GM12878 (cell line): ENCODE data around the gene ZNF827. TPM values are rescaled to one million over a fixed set of nuclear protein-coding genes. Genes with fewer than 3 reads are reported as not detected.
A peak's percentile ranks its signal among the peaks of the same experiment; 100 is the strongest.

Source experiments
- BCL11A ChIP-seq: IDR thresholded peaks from 2 replicates; pipeline ENCODE4 v1.6.1; 2011; ENCODE audit warnings: low read depth, low read length
- BHLHE40 ChIP-seq, 2 experiments: fragments of 450-650 bp in 1 of 2; IDR thresholded peaks; 2 replicates each; pipeline ENCODE4 v1.6.1; 2011 to 2017; ENCODE audit warnings: low read depth in 2 of 2, borderline replicate concordance in 1 of 2, improper control_type of control experiment in 1 of 2, low read length in 1 of 2, mild to moderate bottlenecking in 1 of 2
- CBX3 ChIP-seq: fragments of 200-600 bp; sonication (generic); IDR thresholded peaks from 2 replicates; pipeline ENCODE4 v1.6.1; 2016; ENCODE audit warnings: low read depth, borderline replicate concordance
- CEBPB ChIP-seq, 2 experiments: fragments of 150-350 bp in 1 of 2; IDR thresholded peaks; 2 replicates each; pipeline ENCODE4 v1.6.1; 2012 to 2014; ENCODE audit warnings: low read depth in 2 of 2, low read length in 2 of 2, borderline replicate concordance in 1 of 2, inconsistent platforms in 1 of 2
- CHD1 ChIP-seq: IDR thresholded peaks from 2 replicates; pipeline ENCODE4 v1.6.1; 2012; ENCODE audit warnings: low read depth, low read length, improper control_type of control experiment
- CREM ChIP-seq: IDR thresholded peaks from 2 replicates; pipeline ENCODE4 v1.6.1; 2014; ENCODE audit warnings: antibody characterized with exemption, low read depth
- EGR1 ChIP-seq, 2 experiments: IDR thresholded peaks; 1 replicate in 1 of 2; 2 replicates in 1 of 2; pipeline ENCODE4 v1.6.1; 2011 to 2012; ENCODE audit warnings: low read depth in 2 of 2, low read length in 2 of 2, borderline replicate concordance in 1 of 2, mild to moderate bottlenecking in 1 of 2, moderate library complexity in 1 of 2
- ESRRA ChIP-seq: IDR thresholded peaks from 2 replicates; pipeline ENCODE4 v1.6.1; 2012; ENCODE audit warnings: mild to moderate bottlenecking, low read length, improper control_type of control experiment
- FOXM1 ChIP-seq: IDR thresholded peaks from 2 replicates; pipeline ENCODE4 v1.6.1; 2012; ENCODE audit warnings: low read depth, mild to moderate bottlenecking, inconsistent platforms, low read length, moderate library complexity
- IKZF1 ChIP-seq: fragments of 450-650 bp; conservative IDR thresholded peaks from 2 replicates; pipeline ENCODE4 v1.6.1; 2017; ENCODE audit warnings: antibody characterized with exemption, mild to moderate bottlenecking
- IRF4 ChIP-seq: IDR thresholded peaks from 2 replicates; pipeline ENCODE4 v1.6.1; 2011; ENCODE audit warnings: low read depth, low read length
- MTA2 ChIP-seq: fragments of 450-650 bp; IDR thresholded peaks from 2 replicates; pipeline ENCODE4 v1.6.1; 2016; ENCODE audit warnings: low read depth, mild to moderate bottlenecking, moderate library complexity
- PAX5 ChIP-seq: IDR thresholded peaks from 2 replicates; pipeline ENCODE4 v1.6.1; 2011; ENCODE audit warnings: low read depth, low read length, borderline replicate concordance
- RAD21 ChIP-seq: IDR thresholded peaks from 2 replicates; pipeline ENCODE4 v1.6.1; 2011; ENCODE audit warnings: mild to moderate bottlenecking, low read depth, low read length, moderate library complexity; ENCODE audit not compliant: insufficient read depth
- RBBP5 ChIP-seq: fragments of 200-600 bp; sonication (generic); conservative IDR thresholded peaks from 2 replicates; pipeline ENCODE4 v1.6.1; 2016
- RUNX3 ChIP-seq: IDR thresholded peaks from 2 replicates; pipeline ENCODE4 v1.6.1; 2012; ENCODE audit warnings: low read length, inconsistent platforms
- SKIL ChIP-seq: fragments of 450-650 bp; IDR thresholded peaks from 2 replicates; pipeline ENCODE4 v1.6.1; 2017; ENCODE audit warnings: mild to moderate bottlenecking, low read depth, inconsistent platforms; ENCODE audit not compliant: poor library complexity, severe bottlenecking
- SP1 ChIP-seq: IDR thresholded peaks from one replicate; pipeline ENCODE4 v1.6.1; 2011; ENCODE audit warnings: low read depth, low read length
- SREBF1 ChIP-seq: IDR thresholded peaks from 2 replicates; pipeline ENCODE4 v1.6.1; 2012; ENCODE audit warnings: mild to moderate bottlenecking, low read length
- TCF7 ChIP-seq: IDR thresholded peaks from 2 replicates; pipeline ENCODE4 v1.6.1; 2014; ENCODE audit warnings: antibody characterized with exemption, borderline replicate concordance
- polyA plus RNA-seq, 11 experiments: library from polyadenylated mRNA; depleted of rRNA in 4 of 11; unstranded in 6 of 11; stranded (reverse) in 5 of 11; fragments of >200 nt; fragmentation: Nextera tagmentation in 4 of 11; fragmentation: Illumina TruSeq in 1 of 11; extraction: Ambion mirVana in 4 of 11; extraction: Trizol in 1 of 11; gene quantifications; 1 replicate in 1 of 11; 2 replicates in 10 of 11; pipeline versions ENCODE4 v1.2.1 to v1.2.3, GENCODE V29; 2011 to 2016; ENCODE audit warnings: inconsistent platforms in 2 of 11, missing spikeins in 2 of 11, low read depth in 1 of 11
- total RNA-seq, 4 experiments: library from RNA; depleted of rRNA in 3 of 4; stranded (reverse); fragments of >200 nt in 3 of 4; fragmentation: Illumina TruSeq in 1 of 4; extraction: Trizol in 1 of 4; gene quantifications; 2 replicates each; pipeline versions ENCODE4 v1.2.1 to v1.2.3, GENCODE V29; 2013 to 2021
- TF ChIP-seq, protein P1 (sequence below): IDR thresholded peaks from 2 replicates; pipeline ENCODE4 v1.6.1; 2012; ENCODE audit warnings: improper control_type of control experiment, low read depth, low read length; ENCODE audit not compliant: insufficient replicate concordance
- TF ChIP-seq, protein P2 (sequence below): fragments of 450-650 bp; IDR thresholded peaks from 2 replicates; pipeline ENCODE4 v1.6.1; 2017; ENCODE audit warnings: low read depth, mild to moderate bottlenecking, moderate library complexity

Gene ZNF827
- total and polyA plus RNA-seq, 10 of the 15 experiments (the other 5 are each of a cell fraction or from before 2014, with no cell fraction given): 3.8 to 31.5 (median 13.6) TPM

DNA sequence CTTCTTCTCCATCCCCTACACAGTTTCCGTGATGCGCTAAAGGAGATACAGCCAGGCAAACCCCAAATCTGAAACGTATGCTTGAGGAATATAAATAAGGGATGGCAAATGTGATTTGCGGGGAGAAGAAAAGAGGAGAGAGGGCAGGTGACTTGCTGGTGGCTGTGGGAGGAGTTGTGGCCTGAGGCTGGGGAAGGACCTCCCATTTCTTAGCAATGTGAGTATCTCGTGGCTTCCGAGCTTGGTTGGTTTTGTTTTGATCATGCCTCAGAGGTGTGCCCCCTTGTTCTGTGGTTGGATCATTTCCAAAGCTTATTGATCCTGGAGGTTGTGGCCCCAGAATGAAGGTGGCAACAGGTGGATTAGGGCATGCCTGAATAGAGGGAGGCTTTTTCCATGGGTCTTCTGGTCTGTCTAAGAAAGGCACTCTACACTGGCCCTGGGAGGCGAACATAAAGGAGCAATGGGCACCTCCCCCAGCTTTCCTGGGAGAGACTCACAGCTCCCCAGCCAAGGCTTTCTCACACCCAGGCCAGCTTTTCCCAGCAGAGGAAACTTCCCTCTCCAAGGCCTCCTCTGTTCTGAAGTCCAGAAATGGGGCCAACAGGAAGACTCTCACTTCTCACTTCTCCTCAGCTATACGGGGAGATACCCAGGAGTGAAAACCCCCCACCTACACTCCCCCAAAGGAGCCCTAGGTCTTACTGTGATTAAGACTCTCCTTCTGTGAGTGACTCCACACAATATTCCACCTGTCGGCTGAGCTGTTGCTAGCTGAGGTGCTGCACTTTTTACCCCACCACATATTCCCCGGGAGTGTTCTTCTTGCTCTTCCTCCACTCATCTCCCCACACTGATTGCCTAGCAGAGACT, 218.6 kb downstream of the ZNF827 start (continued):
- TF ChIP-seq FOXM1: no peak
- no peak for TF ChIP-seq CEBPB (IDR thresholded peaks at IDR 0.05; ENCODE audit: borderline replicate concordance in 1 of 2, low read depth in 2 of 2, low read length in 2 of 2)
- TF ChIP-seq CREM: peak; percentile 41; the same call in 1 of the 2 replicates
- TF ChIP-seq CBX3: no peak
- peak; percentile 63 for TF ChIP-seq RUNX3
- TF ChIP-seq EGR1 (IDR thresholded peaks at IDR 0.05; ENCODE audit: borderline replicate concordance in 1 of 2, low read depth in 2 of 2, low read length in 2 of 2): peak in 1 of 2 experiments; percentile 81; a peak in 1 of 3 replicates
- TF ChIP-seq SP1: no peak
- no peak for TF ChIP-seq CHD1
- TF ChIP-seq, protein P1, sequence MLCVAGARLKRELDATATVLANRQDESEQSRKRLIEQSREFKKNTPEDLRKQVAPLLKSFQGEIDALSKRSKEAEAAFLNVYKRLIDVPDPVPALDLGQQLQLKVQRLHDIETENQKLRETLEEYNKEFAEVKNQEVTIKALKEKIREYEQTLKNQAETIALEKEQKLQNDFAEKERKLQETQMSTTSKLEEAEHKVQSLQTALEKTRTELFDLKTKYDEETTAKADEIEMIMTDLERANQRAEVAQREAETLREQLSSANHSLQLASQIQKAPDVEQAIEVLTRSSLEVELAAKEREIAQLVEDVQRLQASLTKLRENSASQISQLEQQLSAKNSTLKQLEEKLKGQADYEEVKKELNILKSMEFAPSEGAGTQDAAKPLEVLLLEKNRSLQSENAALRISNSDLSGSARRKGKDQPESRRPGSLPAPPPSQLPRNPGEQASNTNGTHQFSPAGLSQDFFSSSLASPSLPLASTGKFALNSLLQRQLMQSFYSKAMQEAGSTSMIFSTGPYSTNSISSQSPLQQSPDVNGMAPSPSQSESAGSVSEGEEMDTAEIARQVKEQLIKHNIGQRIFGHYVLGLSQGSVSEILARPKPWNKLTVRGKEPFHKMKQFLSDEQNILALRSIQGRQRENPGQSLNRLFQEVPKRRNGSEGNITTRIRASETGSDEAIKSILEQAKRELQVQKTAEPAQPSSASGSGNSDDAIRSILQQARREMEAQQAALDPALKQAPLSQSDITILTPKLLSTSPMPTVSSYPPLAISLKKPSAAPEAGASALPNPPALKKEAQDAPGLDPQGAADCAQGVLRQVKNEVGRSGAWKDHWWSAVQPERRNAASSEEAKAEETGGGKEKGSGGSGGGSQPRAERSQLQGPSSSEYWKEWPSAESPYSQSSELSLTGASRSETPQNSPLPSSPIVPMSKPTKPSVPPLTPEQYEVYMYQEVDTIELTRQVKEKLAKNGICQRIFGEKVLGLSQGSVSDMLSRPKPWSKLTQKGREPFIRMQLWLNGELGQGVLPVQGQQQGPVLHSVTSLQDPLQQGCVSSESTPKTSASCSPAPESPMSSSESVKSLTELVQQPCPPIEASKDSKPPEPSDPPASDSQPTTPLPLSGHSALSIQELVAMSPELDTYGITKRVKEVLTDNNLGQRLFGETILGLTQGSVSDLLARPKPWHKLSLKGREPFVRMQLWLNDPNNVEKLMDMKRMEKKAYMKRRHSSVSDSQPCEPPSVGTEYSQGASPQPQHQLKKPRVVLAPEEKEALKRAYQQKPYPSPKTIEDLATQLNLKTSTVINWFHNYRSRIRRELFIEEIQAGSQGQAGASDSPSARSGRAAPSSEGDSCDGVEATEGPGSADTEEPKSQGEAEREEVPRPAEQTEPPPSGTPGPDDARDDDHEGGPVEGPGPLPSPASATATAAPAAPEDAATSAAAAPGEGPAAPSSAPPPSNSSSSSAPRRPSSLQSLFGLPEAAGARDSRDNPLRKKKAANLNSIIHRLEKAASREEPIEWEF: no peak
- TF ChIP-seq IKZF1: peak; percentile 94
- no peak for TF ChIP-seq RAD21
- TF ChIP-seq IRF4: no peak
- peak; percentile 81 to 89 for TF ChIP-seq BHLHE40 (IDR thresholded peaks at IDR 0.05; ENCODE audit: borderline replicate concordance in 1 of 2, low read depth in 2 of 2, low read length in 1 of 2)
- TF ChIP-seq RBBP5: no peak
- no peak for TF ChIP-seq SREBF1
- no peak for TF ChIP-seq TCF7
- TF ChIP-seq ESRRA: no peak
- 0 out of 2 replicates have a peak, but pooled peaks have one; percentile 3 for TF ChIP-seq PAX5
- TF ChIP-seq, protein P2, sequence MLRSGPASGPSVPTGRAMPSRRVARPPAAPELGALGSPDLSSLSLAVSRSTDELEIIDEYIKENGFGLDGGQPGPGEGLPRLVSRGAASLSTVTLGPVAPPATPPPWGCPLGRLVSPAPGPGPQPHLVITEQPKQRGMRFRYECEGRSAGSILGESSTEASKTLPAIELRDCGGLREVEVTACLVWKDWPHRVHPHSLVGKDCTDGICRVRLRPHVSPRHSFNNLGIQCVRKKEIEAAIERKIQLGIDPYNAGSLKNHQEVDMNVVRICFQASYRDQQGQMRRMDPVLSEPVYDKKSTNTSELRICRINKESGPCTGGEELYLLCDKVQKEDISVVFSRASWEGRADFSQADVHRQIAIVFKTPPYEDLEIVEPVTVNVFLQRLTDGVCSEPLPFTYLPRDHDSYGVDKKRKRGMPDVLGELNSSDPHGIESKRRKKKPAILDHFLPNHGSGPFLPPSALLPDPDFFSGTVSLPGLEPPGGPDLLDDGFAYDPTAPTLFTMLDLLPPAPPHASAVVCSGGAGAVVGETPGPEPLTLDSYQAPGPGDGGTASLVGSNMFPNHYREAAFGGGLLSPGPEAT: peak; percentile 91
- TF ChIP-seq BCL11A: peak; percentile 46
- TF ChIP-seq SKIL: no peak
- TF ChIP-seq MTA2: peak; percentile 46
